GM18951 (cell line): Measurements from ENCODE around the gene PRKAR1B.

Experiments used
- POLR2A ChIP-seq: IDR thresholded peaks from 4 replicates; pipeline ENCODE4 v1.6.1; 2011; ENCODE audit warnings: mild to moderate bottlenecking; ENCODE audit not compliant: insufficient read length, insufficient read depth; ENCODE audit errors: extremely low read depth
- in situ Hi-C: fragments of 300-500 bp; cut with MboI; formaldehyde crosslinking; loops from one replicate; pipeline ENCODE4 v1.12.0; 2022; ENCODE audit warnings: low sequenced_read_pairs, mixed read lengths, inconsistent platforms; ENCODE audit not compliant: unreplicated experiment

PRKAR1B gene

GRCh38 chr7:767941-768731 lies 41.1 kb upstream of the PRKAR1B start:
- TF ChIP-seq POLR2A = no peak
- in situ Hi-C loops = loop anchor here (10.0 kb wide), 1 partner anchor 453 kb away; no protein-coding TSS in a partner anchor

DNA sequence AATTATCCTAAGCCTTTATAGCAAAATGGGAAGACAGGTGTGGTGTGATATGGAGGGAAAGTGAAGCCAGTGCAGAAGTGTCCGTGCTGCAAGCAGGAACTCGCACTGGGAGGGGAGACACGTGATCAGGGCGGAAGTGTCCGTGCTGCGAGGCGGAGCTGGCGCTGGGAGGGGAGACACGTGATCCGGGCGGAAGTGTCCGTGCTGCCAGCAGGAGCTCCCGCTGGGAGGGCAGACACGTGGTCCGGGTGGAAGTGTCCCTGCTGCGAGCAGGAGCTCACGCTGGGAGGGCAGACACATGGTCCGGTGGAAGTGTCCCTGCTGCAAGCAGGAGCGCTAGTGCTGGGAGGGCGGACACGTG lies 40.5 kb upstream of the PRKAR1B start:
- in situ Hi-C loops = loop anchor here (10.0 kb wide), 1 partner anchor 453 kb away; no protein-coding TSS in a partner anchor
- no peak for TF ChIP-seq POLR2A

- in situ Hi-C loops = loop anchor here (10.0 kb wide), 1 partner anchor 451 kb away; no protein-coding TSS in a partner anchor
- TF ChIP-seq POLR2A = no peak
Measured at GRCh38 chr7:765383-765782, 38.3 kb upstream of the PRKAR1B start.

DNA sequence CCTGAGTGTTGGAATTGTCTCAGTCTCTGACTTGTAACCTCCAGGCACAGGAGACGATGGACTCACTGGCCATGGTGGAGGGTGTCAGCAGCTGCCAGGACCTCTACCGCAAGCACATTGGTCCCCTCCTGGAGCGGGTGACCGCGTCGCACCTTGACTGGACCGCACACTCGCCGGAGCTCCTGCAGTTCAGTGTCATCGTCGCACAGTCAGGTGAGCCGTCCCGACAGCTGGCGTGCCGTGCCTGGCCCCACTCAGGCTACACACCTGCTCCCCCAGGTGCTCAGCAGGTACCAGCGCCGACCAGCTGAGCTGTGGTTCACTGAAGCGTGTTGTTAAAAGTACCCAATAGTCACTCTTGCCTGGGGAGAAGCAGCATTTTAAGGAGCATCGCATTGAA lies 36.7 kb upstream of the PRKAR1B start:
- no peak for TF ChIP-seq POLR2A
- in situ Hi-C loops = loop anchor here (10.0 kb wide), 1 partner anchor 449 kb away; no protein-coding TSS in a partner anchor

- no peak for TF ChIP-seq POLR2A
- in situ Hi-C loops = loop anchor here (10.0 kb wide), 1 partner anchor 448 kb away; no protein-coding TSS in a partner anchor
Measured at GRCh38 chr7:762885-763284, 35.8 kb upstream of the PRKAR1B start.

DNA sequence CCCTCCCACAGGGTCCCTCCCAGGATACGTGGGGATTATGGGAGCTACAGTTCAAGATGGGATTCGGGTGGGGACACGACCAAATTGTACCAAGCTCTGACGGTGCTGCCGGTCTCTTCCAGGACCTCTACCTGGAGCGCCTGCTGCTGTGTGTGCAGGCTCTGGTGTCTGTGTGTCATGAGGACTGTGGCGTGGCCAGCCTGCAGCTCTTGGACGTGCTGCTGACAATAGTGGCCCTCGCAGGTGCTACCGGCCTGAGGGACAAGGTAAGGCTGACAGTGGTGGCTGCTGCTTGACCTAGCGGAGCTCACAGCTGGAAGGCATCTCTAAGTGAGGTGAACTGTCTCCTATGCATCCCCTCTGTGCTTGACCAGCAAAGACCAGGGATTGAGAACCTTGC lies 34.5 kb upstream of the PRKAR1B start:
- no peak for TF ChIP-seq POLR2A
- in situ Hi-C loops = loop anchor here (10.0 kb wide), 1 partner anchor 447 kb away; no protein-coding TSS in a partner anchor

DNA sequence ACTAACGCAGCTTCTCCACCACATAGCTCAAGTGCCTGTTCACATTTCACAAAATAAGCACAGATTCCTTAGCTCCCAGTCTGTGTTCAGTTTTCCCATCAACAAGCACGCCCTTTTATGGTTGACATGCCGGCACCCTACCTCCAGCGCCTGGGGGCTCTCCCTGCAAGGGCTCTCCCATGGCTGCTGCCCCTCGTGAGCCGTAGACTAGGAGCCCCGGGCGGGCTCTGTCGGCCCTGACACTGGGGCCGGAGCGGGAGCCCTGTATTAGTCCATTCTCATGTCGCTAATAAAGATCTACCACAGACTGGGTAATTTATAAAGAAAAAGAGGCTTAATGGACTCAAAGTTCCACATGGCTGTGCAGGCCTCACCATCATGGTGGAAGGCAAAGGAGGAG lies 34.0 kb upstream of the PRKAR1B start:
- TF ChIP-seq POLR2A = no peak

DNA sequence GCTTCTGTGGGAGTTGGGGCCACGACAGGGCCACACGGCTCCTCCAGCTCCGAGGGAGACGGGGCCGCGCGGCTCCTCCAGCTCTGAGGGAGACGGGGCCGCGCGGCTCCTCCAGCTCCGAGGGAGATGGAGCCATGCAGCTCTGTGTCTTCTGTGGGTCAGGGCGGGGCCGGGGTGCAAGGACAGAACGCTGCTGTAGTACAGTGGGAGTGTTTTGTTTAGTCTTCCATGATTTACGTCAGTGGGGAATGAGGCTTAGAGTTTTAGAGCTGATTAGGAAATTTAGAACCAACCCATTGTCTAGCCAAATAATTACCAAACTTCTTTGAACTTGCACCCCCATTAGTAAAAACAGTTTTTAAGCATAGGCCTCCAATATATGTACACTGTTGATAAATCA lies 32.9 kb upstream of the PRKAR1B start:
- in situ Hi-C loops = loop anchor here (10.0 kb wide), 1 partner anchor 445 kb away; no protein-coding TSS in a partner anchor
- no peak for TF ChIP-seq POLR2A

More for the DNA sequence above, 34.0 kb upstream of the PRKAR1B start:
- in situ Hi-C loops = loop anchor here (10.0 kb wide), 1 partner anchor 446 kb away; no protein-coding TSS in a partner anchor

DNA sequence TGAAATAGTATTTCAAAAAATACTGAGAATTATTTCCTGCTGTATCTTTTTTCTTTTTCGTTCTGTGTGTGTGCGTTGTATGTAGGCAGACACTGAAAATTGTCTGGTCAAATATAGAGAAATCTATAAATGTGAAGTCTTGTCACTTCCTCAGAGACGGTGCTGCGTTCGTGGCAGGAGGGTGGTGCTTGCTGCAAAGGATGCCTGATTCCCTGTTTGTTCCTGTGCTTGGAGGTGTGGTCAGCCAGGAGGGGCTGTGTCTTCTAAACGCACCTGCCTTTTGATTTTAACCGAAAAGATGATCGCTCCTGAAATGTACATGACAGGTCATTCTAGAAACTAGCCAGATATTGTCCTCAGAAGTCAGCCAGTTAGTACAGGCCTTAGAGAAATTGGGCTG lies 32.5 kb upstream of the PRKAR1B start:
- TF ChIP-seq POLR2A = no peak
- in situ Hi-C loops = no loop called here

DNA sequence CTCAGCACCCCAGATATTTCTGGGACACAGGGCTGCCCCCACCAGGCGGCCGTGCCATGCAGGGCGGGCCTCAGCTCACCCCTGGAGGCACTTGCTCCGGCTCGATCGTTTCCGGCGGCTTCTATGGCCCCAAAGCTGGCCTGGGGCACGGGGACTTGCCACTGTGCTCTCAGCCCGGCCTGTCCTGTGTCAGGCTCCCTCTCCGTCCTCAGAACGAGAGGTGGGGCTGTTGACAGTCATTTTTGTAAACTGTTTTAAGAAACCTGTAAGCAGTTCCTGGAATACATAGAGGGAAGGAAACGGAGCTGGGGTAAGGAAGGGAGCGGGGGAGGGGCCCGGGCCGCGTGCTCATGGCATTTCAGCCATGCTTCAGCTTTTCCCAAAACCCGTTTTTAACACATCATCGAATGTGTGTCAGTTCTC lies 30.7 kb upstream of the PRKAR1B start:
- in situ Hi-C loops = no loop called here

DNA sequence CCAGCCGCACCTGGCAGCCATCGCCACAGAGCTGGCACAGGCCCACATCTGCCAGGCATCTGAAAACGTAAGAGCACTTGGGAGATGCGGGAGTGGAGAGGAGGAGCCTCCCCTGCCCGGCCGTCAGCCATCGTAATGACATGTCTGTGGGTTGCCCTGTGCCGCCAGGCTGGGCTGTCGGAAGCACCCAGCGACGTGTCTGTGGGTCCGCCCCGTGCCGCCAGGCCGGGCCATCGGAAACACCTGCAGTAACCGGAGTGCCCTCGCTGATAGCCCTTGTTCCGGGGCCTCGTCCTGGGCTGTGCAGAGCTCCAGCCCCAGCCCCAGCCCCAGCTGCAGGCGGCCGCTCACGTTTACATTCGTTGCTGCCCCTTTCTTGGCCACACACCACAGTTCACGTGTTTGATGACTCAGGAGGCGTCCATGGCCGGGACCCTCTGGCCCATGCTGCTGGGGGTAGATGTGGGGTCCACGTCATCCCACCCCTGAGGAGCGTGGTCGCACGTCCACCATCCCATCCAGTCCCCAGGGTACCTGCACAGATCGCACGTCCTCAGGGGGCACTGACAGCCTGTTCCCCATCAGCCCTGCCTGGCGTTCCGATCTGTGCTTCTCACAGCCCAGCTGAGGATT lies 30.0 kb upstream of the PRKAR1B start:
- no peak for TF ChIP-seq POLR2A
- in situ Hi-C loops = no loop called here

More for the DNA sequence above, 30.7 kb upstream of the PRKAR1B start:
- no peak for TF ChIP-seq POLR2A

DNA sequence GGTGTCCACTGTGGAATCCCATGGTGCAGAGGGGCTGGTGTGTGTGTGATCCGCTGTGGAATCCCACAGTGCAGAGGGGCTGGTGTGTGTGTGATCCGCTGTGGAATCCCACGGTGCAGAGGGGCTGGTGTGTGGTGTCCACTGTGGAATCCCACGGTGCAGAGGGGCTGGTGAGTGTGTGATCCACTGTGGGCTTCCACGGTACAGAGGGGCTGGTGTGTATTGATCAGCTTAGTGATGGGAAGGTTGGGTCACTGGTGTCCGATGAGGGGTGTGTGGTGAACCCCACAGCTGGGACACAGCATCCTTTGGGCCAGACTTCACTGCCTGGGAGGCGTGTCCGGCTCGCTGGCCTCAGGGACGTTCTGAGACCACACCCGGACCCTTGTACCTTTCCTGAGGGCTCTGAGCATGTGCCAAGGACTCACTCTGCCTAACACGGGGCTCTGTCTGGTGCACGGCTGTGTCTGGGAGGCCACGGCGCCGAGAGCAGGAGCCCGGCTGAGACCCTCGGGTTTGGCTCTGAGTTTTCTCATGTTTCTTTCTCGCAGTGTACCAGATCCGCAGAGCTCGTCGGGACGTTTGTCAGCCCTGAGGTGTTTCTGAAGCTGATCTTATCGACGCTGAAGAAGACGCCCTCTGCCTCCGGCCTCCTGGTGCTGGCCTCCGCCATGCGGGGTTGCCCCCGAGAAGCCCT lies 29.3 kb upstream of the PRKAR1B start:
- in situ Hi-C loops = no loop called here
- no peak for TF ChIP-seq POLR2A

DNA sequence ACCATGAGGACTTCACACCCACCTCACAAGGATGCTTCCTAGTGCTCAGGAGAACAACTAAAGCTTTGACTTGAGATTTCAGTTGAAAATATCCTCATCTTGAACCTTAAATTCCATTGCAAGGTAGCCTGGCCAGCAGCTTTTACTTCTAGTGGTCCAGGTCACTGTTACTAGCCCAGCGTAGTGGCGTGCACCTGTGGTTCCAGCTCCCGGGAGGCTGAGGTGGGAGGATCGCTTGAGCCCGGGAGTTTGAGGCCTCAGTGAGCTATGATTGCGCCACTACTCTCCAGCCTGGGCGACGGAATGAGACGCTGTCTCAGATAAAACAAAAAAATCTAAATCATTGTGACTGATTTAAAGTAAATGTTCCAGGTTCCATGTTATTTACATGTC lies 28.3 kb upstream of the PRKAR1B start:
- in situ Hi-C loops = no loop called here
- no peak for TF ChIP-seq POLR2A
